GM19043 (cell line): ENCODE results near the gene HIRIP3.
"Not testable (repeated sequence)": the region's sequence is repeated elsewhere in the genome, so short reads cannot be mapped to it uniquely, and the experiment has no call there.

Source experiments
- ATAC-seq: cut with Tn5 transposase; IDR thresholded peaks from one replicate; pipeline ENCODE4 v1.9.1; 2021; ENCODE audit warnings: low read depth; ENCODE audit not compliant: unreplicated experiment

The HIRIP3 gene

GRCh38 chr16:29995324-29995910 lies at the start of gene HIRIP3:
Gene HIRIP3 (minus strand): TSS chr16:29995617. CDS start chr16:29995605, 12 bp downstream.
- ATAC-seq, result no peak

- no peak for ATAC-seq
Measured at GRCh38 chr16:30041841-30042240, 46.4 kb upstream of the HIRIP3 start.

- not testable (repeated sequence) for ATAC-seq
Measured at GRCh38 chr16:30040690-30041089, 45.3 kb upstream of the HIRIP3 start.

GRCh38 chr16:30040221-30040620 lies 44.8 kb upstream of the HIRIP3 start:
- ATAC-seq, result no peak

- no peak for ATAC-seq
Measured at GRCh38 chr16:30033270-30033669, 37.9 kb upstream of the HIRIP3 start.

- no peak for ATAC-seq
Measured at GRCh38 chr16:30032083-30032819, 36.8 kb upstream of the HIRIP3 start.

- no peak for ATAC-seq
Measured at GRCh38 chr16:30031477-30031918, 36.1 kb upstream of the HIRIP3 start.

GRCh38 chr16:30030841-30031413 lies 35.5 kb upstream of the HIRIP3 start, which contains the start of gene TLCD3B:
Gene TLCD3B (minus strand): TSS chr16:30031271. CDS start chr16:30030527, 744 bp downstream.
- no peak for ATAC-seq

GRCh38 chr16:30030011-30030685 lies 34.7 kb upstream of the HIRIP3 start:
- ATAC-seq, result no peak

- no peak for ATAC-seq
Measured at GRCh38 chr16:30028438-30029076, 33.1 kb upstream of the HIRIP3 start.

- ATAC-seq, result no peak
Measured at GRCh38 chr16:30027588-30028437, 32.4 kb upstream of the HIRIP3 start.

- ATAC-seq, result no peak
Measured at GRCh38 chr16:30026449-30026848, 31.0 kb upstream of the HIRIP3 start.

- ATAC-seq, result no peak
Measured at GRCh38 chr16:30025574-30025973, 30.2 kb upstream of the HIRIP3 start.

- ATAC-seq, result no peak
Measured at GRCh38 chr16:30025156-30025555, 29.7 kb upstream of the HIRIP3 start.

GRCh38 chr16:30024451-30024850 lies 29.0 kb upstream of the HIRIP3 start:
- no peak for ATAC-seq

GRCh38 chr16:30023586-30023985 lies 28.2 kb upstream of the HIRIP3 start:
- ATAC-seq, result no peak

- no peak for ATAC-seq
Measured at GRCh38 chr16:30022887-30023286, 27.5 kb upstream of the HIRIP3 start, which contains the start of gene C16orf92. Gene C16orf92 (plus strand): TSS chr16:30023198. CDS start chr16:30023341, 143 bp downstream.

GRCh38 chr16:30018731-30019158 lies 23.3 kb upstream of the HIRIP3 start:
- ATAC-seq, result no peak

- not testable (repeated sequence) for ATAC-seq
Measured at GRCh38 chr16:30017937-30018336, 22.5 kb upstream of the HIRIP3 start.

GRCh38 chr16:30017277-30017656 lies 21.9 kb upstream of the HIRIP3 start:
- ATAC-seq, result no peak
